Astrocyte of the cerebellum (primary cell): ENCODE measurements around the gene SLC35F1.
A peak's percentile ranks its signal among the peaks of the same experiment; 100 is the strongest.

Source experiments
- DNase-seq: peaks from one replicate; pipeline ENCODE4 v3.0.0-alpha.2; 2011; ENCODE audit warnings: low read depth
- H3K4me3 ChIP-seq: 2 replicates; pipeline ENCODE4 v1.5.1; 2011; ENCODE audit warnings: mild to moderate bottlenecking, low read depth, low read length, moderate library complexity
- CTCF ChIP-seq: IDR thresholded peaks from 2 replicates; pipeline ENCODE4 v1.5.1; 2012; ENCODE audit warnings: low read length, low read depth, moderate library complexity, mild to moderate bottlenecking; ENCODE audit errors: missing control alignments
- in situ Hi-C: cut with HindIII; loops from 2 replicates; pipeline ENCODE4 v1.10.0; 2017; ENCODE audit warnings: low sequenced_read_pairs

SLC35F1 gene

DNA sequence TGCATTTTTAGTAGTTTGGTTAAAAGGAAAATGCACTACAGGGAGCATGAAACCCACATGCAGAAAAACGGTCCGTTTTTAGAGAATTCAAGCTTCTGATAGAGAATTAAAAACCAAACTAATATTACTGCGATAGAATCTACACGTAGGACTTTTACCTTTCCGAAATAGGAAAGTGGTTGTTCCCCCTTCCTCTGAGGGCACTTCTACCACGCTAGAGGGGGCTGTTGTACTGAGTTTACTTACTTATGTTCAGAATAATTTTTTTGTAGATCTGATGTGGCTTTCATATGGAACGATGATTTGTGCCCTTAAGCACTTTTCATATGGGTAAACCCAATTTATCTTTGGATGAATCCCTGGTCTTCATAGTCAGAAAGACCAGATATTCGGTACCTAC, 376.7 kb downstream of the SLC35F1 start:
- H3K4me3 ChIP-seq = no peak overlapping the region
- peak; percentile 81 for TF ChIP-seq CTCF
- in situ Hi-C loops = loop anchor here (25.0 kb wide), 1 partner anchor 479 kb away; no protein-coding TSS in a partner anchor
- DNase-seq = peak; percentile 61

DNA sequence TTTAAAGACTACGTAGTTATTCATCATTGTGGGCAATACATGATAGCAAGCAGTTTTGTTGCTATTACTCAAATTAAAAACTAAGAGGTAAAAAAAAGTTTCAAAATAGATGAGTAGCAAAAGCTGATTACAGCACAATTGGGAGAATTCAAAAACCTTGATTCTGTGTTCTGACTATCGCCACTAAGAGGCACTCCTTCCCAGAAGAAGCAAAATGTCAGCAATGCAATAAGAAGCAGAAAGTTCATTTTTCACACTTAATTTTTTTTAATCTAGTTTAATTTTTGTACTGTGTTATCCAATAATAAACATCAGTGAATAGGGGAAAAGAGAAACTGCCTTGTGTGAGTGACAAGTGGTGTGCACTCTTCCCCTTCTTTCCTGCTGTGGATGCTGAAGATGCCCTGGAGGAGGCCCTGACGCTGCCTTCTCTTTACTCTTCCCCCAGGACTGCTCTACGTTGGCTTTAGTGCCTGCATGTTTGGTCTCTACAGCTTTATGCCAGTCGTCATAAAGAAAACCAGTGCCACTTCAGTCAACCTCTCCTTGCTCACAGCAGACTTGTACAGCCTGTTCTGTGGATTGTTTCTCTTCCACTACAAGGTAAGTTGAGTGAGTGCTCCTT, 377.8 kb downstream of the SLC35F1 start:
- H3K4me3 ChIP-seq = no peak overlapping the region
- peak; percentile 8 for DNase-seq
- peak; percentile 66 for TF ChIP-seq CTCF
- in situ Hi-C loops = loop anchor here (25.0 kb wide), 1 partner anchor 477 kb away; no protein-coding TSS in a partner anchor

DNA sequence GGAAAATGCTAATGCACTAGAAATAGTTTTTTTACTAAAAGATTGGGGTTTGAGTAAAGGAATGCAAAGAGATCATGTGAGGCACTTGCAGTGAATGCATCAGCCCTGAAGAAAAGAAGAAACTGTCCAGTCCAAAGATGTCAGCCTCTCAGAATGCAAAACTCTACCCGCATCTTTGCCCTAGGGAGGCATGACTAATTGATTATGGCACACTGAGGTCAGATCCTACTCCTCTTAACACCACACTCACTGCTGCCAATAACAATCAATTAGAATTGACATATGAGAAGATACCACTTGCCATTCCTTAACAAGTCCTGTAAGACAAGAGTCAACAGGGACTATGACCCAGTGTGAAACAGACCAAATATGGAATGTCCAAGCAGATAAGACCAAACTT, 378.7 kb downstream of the SLC35F1 start:
- no peak for TF ChIP-seq CTCF
- no peak overlapping the region for H3K4me3 ChIP-seq
- in situ Hi-C loops = loop anchor here (25.0 kb wide), 1 partner anchor 477 kb away; no protein-coding TSS in a partner anchor
- no peak for DNase-seq

DNA sequence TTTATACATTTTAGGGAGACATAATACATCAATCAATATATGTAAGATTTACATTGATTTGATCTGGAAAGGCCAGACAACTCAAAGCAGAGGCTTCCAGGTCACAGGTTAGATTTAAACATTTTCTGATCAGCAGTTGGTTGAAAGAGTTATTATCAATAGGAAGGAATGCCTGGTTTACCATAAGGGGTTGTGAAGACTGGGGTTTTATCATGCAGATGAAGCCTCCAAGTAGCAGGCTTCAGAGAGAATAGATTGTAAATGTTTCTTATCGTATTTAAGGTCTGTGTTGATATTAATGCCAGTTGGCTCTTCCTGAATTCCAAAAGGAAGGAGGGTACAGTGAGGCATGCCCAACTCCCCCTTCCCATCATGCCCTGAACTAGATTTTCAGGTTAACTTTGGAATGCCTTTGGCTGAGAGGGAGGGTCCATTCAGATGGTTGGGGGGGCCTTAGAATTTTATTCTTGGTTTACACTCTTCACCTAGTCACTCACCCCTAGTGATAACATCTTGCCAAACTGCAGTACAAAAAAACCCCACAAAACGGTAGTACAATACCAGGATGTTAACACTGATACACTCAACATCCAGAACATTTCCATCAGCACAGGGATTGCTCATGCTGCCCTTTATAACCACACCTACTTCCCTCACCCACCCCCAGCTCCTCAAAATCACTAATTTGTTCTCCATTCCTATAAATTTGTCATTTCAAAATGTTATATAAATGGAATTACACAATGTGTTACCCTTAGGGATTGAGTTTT, 381.5 kb downstream of the SLC35F1 start:
- DNase-seq = no peak
- H3K4me3 ChIP-seq = no peak overlapping the region
- in situ Hi-C loops = loop anchor here (25.0 kb wide), 1 partner anchor 474 kb away; no protein-coding TSS in a partner anchor
- TF ChIP-seq CTCF = no peak

DNA sequence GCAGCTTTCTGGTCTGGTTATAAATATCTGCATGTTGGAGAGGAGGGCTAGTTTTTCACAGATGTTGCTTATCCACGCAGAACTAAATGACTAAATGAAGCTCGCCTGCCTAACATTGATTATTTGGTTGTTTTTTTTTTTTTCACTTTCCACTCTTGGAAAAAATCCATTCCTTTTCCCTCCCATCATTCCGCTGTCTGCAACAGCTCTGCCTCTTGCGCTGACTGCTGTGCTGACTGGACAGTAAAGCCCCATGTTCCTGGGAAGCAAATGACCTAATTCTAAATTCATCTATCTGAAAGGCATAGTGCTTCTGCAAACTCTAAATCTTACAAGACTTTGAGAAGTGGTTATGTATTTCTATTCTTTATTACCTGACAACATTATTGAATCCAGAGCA, 385.5 kb downstream of the SLC35F1 start:
- DNase-seq = no peak
- no peak for TF ChIP-seq CTCF
- no peak overlapping the region for H3K4me3 ChIP-seq
- in situ Hi-C loops = loop anchor here (25.0 kb wide), 1 partner anchor 470 kb away; no protein-coding TSS in a partner anchor

DNA sequence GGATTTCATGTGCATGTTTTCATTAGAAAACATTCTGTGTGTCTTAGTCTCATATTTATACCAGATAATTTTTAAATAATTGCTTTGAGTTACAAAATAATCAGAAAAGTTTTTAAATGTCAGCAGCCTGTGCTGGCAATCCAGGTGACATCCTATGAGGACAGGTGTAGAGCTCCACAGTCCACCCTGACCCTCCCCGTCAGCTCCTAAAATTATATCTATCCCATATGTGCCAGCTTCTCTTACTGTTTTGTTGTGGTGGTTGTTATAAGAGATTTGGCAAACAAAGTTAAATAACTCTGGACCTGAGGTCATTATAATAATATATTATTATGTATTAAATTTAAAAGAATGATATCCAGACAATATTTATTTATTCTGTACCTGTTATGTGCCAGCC, 387.8 kb downstream of the SLC35F1 start:
- in situ Hi-C loops = loop anchor here (25.0 kb wide), 1 partner anchor 467 kb away; no protein-coding TSS in a partner anchor
- TF ChIP-seq CTCF = no peak
- no peak overlapping the region for H3K4me3 ChIP-seq
- DNase-seq = no peak
